Measurements from ENCODE around the gene COG6.

The COG6 gene

GRCh38 chr13:39773833-39774232 is 118.4 kb downstream of the COG6 start:
- no peak for TF ChIP-seq FOXP2 (optimal IDR thresholded peaks at IDR 0.05; ENCODE audit: borderline replicate concordance, extremely low read depth, extremely low read length, insufficient read depth)
- TF ChIP-seq POLR2AphosphoS5 (IDR thresholded peaks at IDR 0.05; ENCODE audit: low read depth, low read length): no peak
- TF ChIP-seq TAF1 (IDR thresholded peaks at IDR 0.05; ENCODE audit: borderline replicate concordance, insufficient read depth, low read length): no peak
- TF ChIP-seq REST (IDR thresholded peaks at IDR 0.05; ENCODE audit: insufficient read depth in 1 of 2, low read depth in 2 of 2, low read length in 2 of 2): no peak
- no peak for TF ChIP-seq SIN3A (IDR thresholded peaks at IDR 0.05; ENCODE audit: borderline replicate concordance, insufficient read depth, low read length)

- no peak for TF ChIP-seq POLR2AphosphoS5 (IDR thresholded peaks at IDR 0.05; ENCODE audit: low read depth, low read length)
- no peak for TF ChIP-seq REST (IDR thresholded peaks at IDR 0.05; ENCODE audit: insufficient read depth in 1 of 2, low read depth in 2 of 2, low read length in 2 of 2)
Observed at GRCh38 chr13:39776439-39776838, 121.0 kb downstream of the COG6 start.

DNA sequence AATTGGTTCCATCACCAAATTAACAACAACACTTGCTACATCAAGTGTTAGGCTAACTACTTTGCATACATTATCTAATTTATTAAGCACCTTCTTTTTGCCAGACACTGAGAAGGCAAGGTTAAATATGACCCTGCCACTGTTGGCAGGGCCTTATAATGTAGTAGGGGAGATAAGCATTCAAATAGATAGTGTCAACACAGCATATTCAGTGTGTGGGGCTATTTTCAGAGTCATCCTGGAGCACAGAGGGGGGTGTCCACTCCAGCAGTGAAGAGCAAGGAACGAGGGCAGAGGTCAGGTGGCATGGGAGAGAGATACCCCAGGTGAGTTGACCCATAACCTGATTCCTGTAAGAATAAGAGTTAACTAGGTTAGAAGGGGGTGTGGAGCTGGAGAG is 121.6 kb downstream of the COG6 start:
- TF ChIP-seq TAF1 (IDR thresholded peaks at IDR 0.05; ENCODE audit: borderline replicate concordance, insufficient read depth, low read length): no peak
- TF ChIP-seq REST (IDR thresholded peaks at IDR 0.05; ENCODE audit: insufficient read depth in 1 of 2, low read depth in 2 of 2, low read length in 2 of 2): no peak
- no peak for TF ChIP-seq SIN3A (IDR thresholded peaks at IDR 0.05; ENCODE audit: borderline replicate concordance, insufficient read depth, low read length)
- no peak for TF ChIP-seq POLR2AphosphoS5 (IDR thresholded peaks at IDR 0.05; ENCODE audit: low read depth, low read length)
- TF ChIP-seq FOXP2 (optimal IDR thresholded peaks at IDR 0.05; ENCODE audit: borderline replicate concordance, extremely low read depth, extremely low read length, insufficient read depth): no peak

- no peak for TF ChIP-seq FOXP2 (optimal IDR thresholded peaks at IDR 0.05; ENCODE audit: borderline replicate concordance, extremely low read depth, extremely low read length, insufficient read depth)
- no peak for TF ChIP-seq POLR2AphosphoS5 (IDR thresholded peaks at IDR 0.05; ENCODE audit: low read depth, low read length)
Observed at GRCh38 chr13:39777527-39778061, 122.1 kb downstream of the COG6 start.

DNA sequence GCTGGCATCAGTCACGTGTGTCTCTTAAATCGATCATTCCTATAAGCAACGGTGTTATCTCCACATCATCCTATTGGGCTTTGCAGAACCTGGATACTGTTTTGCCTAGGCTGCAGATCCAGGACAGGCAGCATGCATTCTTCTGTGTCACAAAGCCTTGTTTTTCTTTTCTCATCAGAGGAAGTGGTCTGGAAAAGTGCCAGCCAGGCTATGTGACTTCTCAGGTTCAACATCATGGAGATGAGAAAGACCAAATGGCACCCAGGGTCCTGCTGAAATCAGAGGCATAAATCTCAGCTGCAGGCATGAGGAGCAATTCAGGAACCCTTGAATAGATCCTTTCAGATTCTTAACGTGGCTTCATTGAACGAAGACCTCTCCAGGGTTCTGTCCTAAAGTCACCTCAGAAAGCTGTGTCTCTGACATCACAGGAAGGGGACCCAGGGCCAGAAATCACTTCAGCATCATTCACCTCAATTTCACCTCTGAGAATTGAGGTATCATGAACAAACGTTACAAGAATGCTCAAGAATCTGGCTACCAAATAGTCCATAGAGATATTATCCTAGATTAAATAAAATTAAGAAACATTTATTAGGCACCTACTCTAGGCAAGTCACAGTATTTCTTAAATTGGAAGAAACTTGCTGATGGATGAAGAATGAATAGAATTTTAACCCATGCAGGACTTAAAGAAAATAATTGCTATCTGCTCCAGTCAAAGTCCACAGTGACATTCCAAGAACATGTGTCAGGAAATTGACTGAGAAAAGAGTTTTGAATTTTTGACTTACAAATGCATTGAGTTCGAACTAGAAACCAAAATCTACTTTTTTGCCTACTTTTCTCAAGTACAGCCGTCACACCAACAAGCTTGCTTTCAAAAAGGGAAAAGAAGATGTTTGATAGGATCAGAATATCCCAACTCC is 124.1 kb downstream of the COG6 start:
- no peak for TF ChIP-seq TAF1 (IDR thresholded peaks at IDR 0.05; ENCODE audit: borderline replicate concordance, insufficient read depth, low read length)
- no peak for TF ChIP-seq FOXP2 (optimal IDR thresholded peaks at IDR 0.05; ENCODE audit: borderline replicate concordance, extremely low read depth, extremely low read length, insufficient read depth)
- TF ChIP-seq REST (IDR thresholded peaks at IDR 0.05; ENCODE audit: insufficient read depth in 1 of 2, low read depth in 2 of 2, low read length in 2 of 2): no peak
- TF ChIP-seq SIN3A (IDR thresholded peaks at IDR 0.05; ENCODE audit: borderline replicate concordance, insufficient read depth, low read length): no peak
- TF ChIP-seq POLR2AphosphoS5 (IDR thresholded peaks at IDR 0.05; ENCODE audit: low read depth, low read length): no peak
